Caco-2 (cell line): ENCODE data around the gene CCT6A. TPM values are rescaled to one million over a fixed set of nuclear protein-coding genes. Genes with fewer than 3 reads are reported as not detected.
"Not testable (repeated sequence)": the region's sequence is repeated elsewhere in the genome, so short reads cannot be mapped to it uniquely, and the experiment has no call there.

Source experiments
- BruUV-seq: library from RNA; stranded (reverse); fragments of 400-500 nt; replicated peaks from 2 replicates; lab custom pipeline; 2021; lab: Mats Ljungman, UMichigan
- CTCF ChIA-PET: fragments of 300-600 bp; sonication (Branson Sonifier 250); formaldehyde crosslinking; loops from one replicate; lab custom pipeline; 2022; ENCODE audit warnings: antibody characterized with exemption; lab: Charles Lee
- POLR2A ChIA-PET: fragments of 300-600 bp; sonication (Branson Sonifier 250); formaldehyde crosslinking; loops from one replicate; lab custom pipeline; 2022; ENCODE audit warnings: antibody characterized with exemption; lab: Charles Lee
- DNase-seq, 2 experiments: peaks; one replicate each; pipeline versions ENCODE4 v3.0.0 to v3.0.0-alpha.2; 2020 to 2022
- H3K27me3 ChIP-seq: replicated peaks from 2 replicates; pipeline ENCODE4 v1.6.0; 2011; ENCODE audit warnings: low read length; ENCODE audit not compliant: control insufficient read depth, insufficient read depth
- H3K36me3 ChIP-seq: 2 replicates; pipeline ENCODE4 v1.5.1; 2011; ENCODE audit warnings: low read length; ENCODE audit not compliant: control insufficient read depth, insufficient read depth
- H3K4me1 ChIP-seq: fragments of 250-450 bp; sonication (Bioruptor Pico); 2 replicates; pipeline ENCODE4 v1.5.1; 2020; ENCODE audit warnings: mild to moderate bottlenecking
- H3K4me3 ChIP-seq: 2 replicates; pipeline ENCODE4 v1.5.1; 2011; ENCODE audit warnings: low read depth, mild to moderate bottlenecking, control low read depth, low read length
- H3K9me3 ChIP-seq: fragments of 250-450 bp; sonication (Bioruptor Pico); 2 replicates; pipeline ENCODE4 v1.5.1; 2020; ENCODE audit warnings: mild to moderate bottlenecking, moderate library complexity
- H3K27ac Mint-ChIP-seq: one replicate; pipeline ENCODE4 v1.8.0; 2022; ENCODE audit warnings: mixed read lengths; ENCODE audit not compliant: unreplicated experiment
- H3K27me3 Mint-ChIP-seq: one replicate; pipeline ENCODE4 v1.8.0; 2022; ENCODE audit warnings: mixed read lengths; ENCODE audit not compliant: insufficient read depth, unreplicated experiment
- H3K36me3 Mint-ChIP-seq: one replicate; pipeline ENCODE4 v1.8.0; 2022; ENCODE audit warnings: mild to moderate bottlenecking, mixed read lengths; ENCODE audit not compliant: insufficient read depth, unreplicated experiment
- H3K4me1 Mint-ChIP-seq: one replicate; pipeline ENCODE4 v1.8.0; 2022; ENCODE audit warnings: low read depth, mixed read lengths; ENCODE audit not compliant: unreplicated experiment
- H3K4me3 Mint-ChIP-seq: one replicate; pipeline ENCODE4 v1.8.0; 2022; ENCODE audit warnings: mild to moderate bottlenecking, moderate library complexity, mixed read lengths; ENCODE audit not compliant: unreplicated experiment
- H3K9me3 Mint-ChIP-seq: one replicate; pipeline ENCODE4 v1.8.0; 2022; ENCODE audit warnings: mixed read lengths; ENCODE audit not compliant: unreplicated experiment
- intact Hi-C: fragments of 100-400 bp; cut with micrococcal nuclease; formaldehyde crosslinking; loops from one replicate; pipeline ENCODE4 v1.10.0; 2022; ENCODE audit not compliant: unreplicated experiment
- total RNA-seq: library from RNA; stranded (reverse); gene quantifications from 2 replicates; pipeline ENCODE4 v1.2.3, GENCODE V29; 2022
- TF ChIP-seq, protein P1 (sequence below), 2 experiments: fragments of 200-600 bp in 1 of 2; IDR thresholded peaks; 1 replicate in 1 of 2; 2 replicates in 1 of 2; pipeline versions ENCODE4 v1.5.1 to v1.8.0; 2011 to 2022; ENCODE audit warnings: antibody characterized with exemption in 1 of 2, control low read depth in 1 of 2, inconsistent platforms in 1 of 2, low read depth in 1 of 2, low read length in 1 of 2, mild to moderate bottlenecking in 1 of 2, moderate library complexity in 1 of 2; ENCODE audit not compliant: insufficient read depth in 1 of 2, severe bottlenecking in 1 of 2, unreplicated experiment in 1 of 2

The CCT6A gene
- total RNA-seq, 1 experiment from 2014 or later = 242 TPM

DNA sequence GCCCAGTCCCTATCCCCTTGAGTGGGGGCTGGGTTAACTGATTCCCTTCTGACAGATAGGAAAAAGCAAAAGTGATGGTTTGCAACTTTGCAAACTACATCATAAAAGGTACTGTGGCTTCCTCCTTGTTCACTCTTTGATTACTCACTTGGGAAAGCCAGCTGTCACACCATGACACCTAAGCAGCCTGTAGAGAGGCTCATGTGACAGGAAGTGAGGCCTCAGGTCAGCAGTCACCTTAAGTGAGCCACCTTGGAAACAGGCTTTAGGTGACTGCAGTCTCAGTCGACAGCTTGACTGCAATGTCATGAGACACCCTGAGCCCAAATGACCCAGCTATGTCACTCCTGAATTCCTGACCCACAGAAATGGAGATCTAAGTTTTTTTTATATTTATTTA is 59.0 kb downstream of the CCT6A start:
- no peaks in the 10 kb centered on the region for H3K9me3 ChIP-seq
- H3K4me1 ChIP-seq = peaks cover 18% of the 10 kb centered on the region
- no peaks in the 10 kb centered on the region for H3K27me3 ChIP-seq
- ChIA-PET POLR2A (no interaction called here), CTCF (no interaction called here)
- no peak overlapping the region for H3K4me3 ChIP-seq
- Mint-ChIP-seq H3K27ac (no peak overlapping the region), H3K36me3 (peaks cover 12% of the 10 kb centered on the region), H3K9me3 (no peaks in the 10 kb centered on the region), H3K4me1 (peaks cover 16% of the 10 kb centered on the region), H3K4me3 (no peak overlapping the region), H3K27me3 (no peaks in the 10 kb centered on the region)
- no peaks in the 10 kb centered on the region for H3K36me3 ChIP-seq
- DNase-seq = no peak
- no TSS peak for BruUV-seq
- TF ChIP-seq, protein P1, sequence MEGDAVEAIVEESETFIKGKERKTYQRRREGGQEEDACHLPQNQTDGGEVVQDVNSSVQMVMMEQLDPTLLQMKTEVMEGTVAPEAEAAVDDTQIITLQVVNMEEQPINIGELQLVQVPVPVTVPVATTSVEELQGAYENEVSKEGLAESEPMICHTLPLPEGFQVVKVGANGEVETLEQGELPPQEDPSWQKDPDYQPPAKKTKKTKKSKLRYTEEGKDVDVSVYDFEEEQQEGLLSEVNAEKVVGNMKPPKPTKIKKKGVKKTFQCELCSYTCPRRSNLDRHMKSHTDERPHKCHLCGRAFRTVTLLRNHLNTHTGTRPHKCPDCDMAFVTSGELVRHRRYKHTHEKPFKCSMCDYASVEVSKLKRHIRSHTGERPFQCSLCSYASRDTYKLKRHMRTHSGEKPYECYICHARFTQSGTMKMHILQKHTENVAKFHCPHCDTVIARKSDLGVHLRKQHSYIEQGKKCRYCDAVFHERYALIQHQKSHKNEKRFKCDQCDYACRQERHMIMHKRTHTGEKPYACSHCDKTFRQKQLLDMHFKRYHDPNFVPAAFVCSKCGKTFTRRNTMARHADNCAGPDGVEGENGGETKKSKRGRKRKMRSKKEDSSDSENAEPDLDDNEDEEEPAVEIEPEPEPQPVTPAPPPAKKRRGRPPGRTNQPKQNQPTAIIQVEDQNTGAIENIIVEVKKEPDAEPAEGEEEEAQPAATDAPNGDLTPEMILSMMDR (IDR thresholded peaks at IDR 0.05; ENCODE audit: insufficient read depth in 1 of 2, low read depth in 1 of 2, low read length in 1 of 2, severe bottlenecking in 1 of 2, unreplicated experiment in 1 of 2) = no peak
- intact Hi-C loops = no loop called here

DNA sequence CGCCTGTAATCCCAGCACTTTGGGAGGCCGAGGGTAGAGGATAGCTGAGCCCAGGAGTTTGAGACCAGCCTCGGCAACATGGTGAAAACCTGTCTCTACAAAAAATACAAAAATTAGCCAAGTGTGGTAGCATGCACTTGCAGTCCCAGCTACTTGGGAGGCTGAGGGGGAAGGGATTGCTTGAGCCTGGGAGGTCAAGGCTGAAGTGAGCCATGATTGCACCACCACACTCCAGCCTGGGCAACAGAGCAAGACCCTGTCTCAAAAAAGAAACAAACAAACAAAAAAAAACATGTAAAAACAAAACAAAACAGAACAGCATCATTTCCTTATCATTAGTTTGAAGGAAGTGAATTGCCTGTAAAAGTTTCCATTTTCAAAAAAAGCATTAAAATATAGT is 60.7 kb downstream of the CCT6A start:
- H3K9me3 ChIP-seq, CTCF ChIA-PET, H3K4me1 Mint-ChIP-seq, H3K36me3 Mint-ChIP-seq, H3K9me3 Mint-ChIP-seq, POLR2A ChIA-PET, DNase-seq, H3K4me3 Mint-ChIP-seq, BruUV-seq, H3K27me3 Mint-ChIP-seq, intact Hi-C loops, H3K27me3 ChIP-seq, H3K27ac Mint-ChIP-seq, H3K4me3 ChIP-seq, H3K36me3 ChIP-seq: not testable (repeated sequence)
- H3K4me1 ChIP-seq = peaks cover 18% of the 10 kb centered on the region

Other genes with a start within 250 kb of the CCT6A start
- not detected in 2 replicates for gene SEPTIN14, start 189.0 kb upstream of the CCT6A start, total RNA-seq
- gene ZNF713, start 164.3 kb upstream of the CCT6A start, total RNA-seq = 1.9 and 2.8 TPM in 2 replicates
- gene MRPS17, start 99.9 kb upstream of the CCT6A start, total RNA-seq = 18.9 and 22.7 TPM in 2 replicates
- 59.3 and 63.4 TPM in 2 replicates for gene NIPSNAP2, start 87.2 kb upstream of the CCT6A start, total RNA-seq
- 107 and 111 TPM in 2 replicates for gene PSPH, start 321 bp upstream of the CCT6A start, total RNA-seq
- gene SUMF2, start 12.5 kb downstream of the CCT6A start, total RNA-seq = 150 and 172 TPM in 2 replicates
- gene PHKG1, start 41.2 kb downstream of the CCT6A start, total RNA-seq = 1.1 and 1.6 TPM in 2 replicates
- 454 and 459 TPM in 2 replicates for gene CHCHD2, start 54.7 kb downstream of the CCT6A start, total RNA-seq
- not detected in 2 replicates for gene NUPR2, start 64.7 kb downstream of the CCT6A start, total RNA-seq